ENCODE measurements around the gene CSAG2. TPM values are rescaled to one million over a fixed set of nuclear protein-coding genes. Genes with fewer than 3 reads are reported as not detected.
"Not testable (repeated sequence)": the region's sequence is repeated elsewhere in the genome, so short reads cannot be mapped to it uniquely, and the experiment has no call there.

Gene CSAG2
- not detected for polyA plus RNA-seq (ENCODE audit: insufficient read length)
- long read RNA-seq, donor 1: 0 reads
- long read RNA-seq, donor 2: 0 reads
- long read RNA-seq, donor 3: 0 reads
- long read RNA-seq, donor 4: 0 reads
- long read RNA-seq, donor 5: 0 reads
- long read RNA-seq, donor 6: 0 reads
- long read RNA-seq, donor 7: 0 reads
- long read RNA-seq, donor 8: 0 reads

GRCh38 chrX:152709173-152709572 lies at the start of gene CSAG2:
CSAG2 (minus strand) TSS chrX:152709273; CDS start chrX:152709112, 161 bp downstream.
- not testable (repeated sequence) for DNase-seq

- not testable (repeated sequence) for DNase-seq
Measured at GRCh38 chrX:152754871-152755270, 45.8 kb upstream of the CSAG2 start.

- not testable (repeated sequence) for DNase-seq
Measured at GRCh38 chrX:152753686-152754650, 44.9 kb upstream of the CSAG2 start, which contains the start of gene MAGEA2. MAGEA2 (minus strand) TSS chrX:152753842; CDS start chrX:152751363, 2,479 bp downstream.

- no peak for DNase-seq
Measured at GRCh38 chrX:152738560-152738959, 29.5 kb upstream of the CSAG2 start.

GRCh38 chrX:152736528-152736927 lies 27.5 kb upstream of the CSAG2 start:
- DNase-seq: not testable (repeated sequence)

- DNase-seq: no peak
Measured at GRCh38 chrX:152735860-152736511, 26.9 kb upstream of the CSAG2 start.

- no peak for DNase-seq
Measured at GRCh38 chrX:152735101-152735500, 26.0 kb upstream of the CSAG2 start.

- DNase-seq: not testable (repeated sequence)
Measured at GRCh38 chrX:152734143-152734858, 25.2 kb upstream of the CSAG2 start.

GRCh38 chrX:152733261-152733975 lies 24.3 kb upstream of the CSAG2 start, which contains the start of the genes CSAG1 and MAGEA12:
CSAG1 (minus strand) TSS chrX:152733721; CDS start chrX:152732460, 1,261 bp downstream.
MAGEA12 (plus strand) TSS chrX:152733757; CDS start chrX:152736162, 2,405 bp downstream.
- DNase-seq: no peak

GRCh38 chrX:152725409-152725808 lies 16.3 kb upstream of the CSAG2 start:
- no peak for DNase-seq

- not testable (repeated sequence) for DNase-seq
Measured at GRCh38 chrX:152713815-152714787, 5.0 kb upstream of the CSAG2 start, which contains the start of gene MAGEA2B. MAGEA2B (plus strand) TSS chrX:152714628; CDS start chrX:152717107, 2,479 bp downstream.

- DNase-seq: not testable (repeated sequence)
Measured at GRCh38 chrX:152713195-152713594, 4.1 kb upstream of the CSAG2 start.

- not testable (repeated sequence) for DNase-seq
Measured at GRCh38 chrX:152706500-152706899, 2.6 kb downstream of the CSAG2 start.

- DNase-seq: not testable (repeated sequence)
Measured at GRCh38 chrX:152700390-152700789, 8.7 kb downstream of the CSAG2 start.

- not testable (repeated sequence) for DNase-seq
Measured at GRCh38 chrX:152697952-152698931, 10.8 kb downstream of the CSAG2 start, which contains the start of gene MAGEA3. MAGEA3 (plus strand) TSS chrX:152698794; CDS start chrX:152700833, 2,039 bp downstream.

GRCh38 chrX:152681012-152681411 lies 28.1 kb downstream of the CSAG2 start:
- DNase-seq: not testable (repeated sequence)

GRCh38 chrX:152674652-152675051 lies 34.4 kb downstream of the CSAG2 start:
- not testable (repeated sequence) for DNase-seq

GRCh38 chrX:152674135-152674534 lies 34.9 kb downstream of the CSAG2 start:
- DNase-seq: no peak
